Stimulated activated CD8-positive, alpha-beta memory T cell treated with anti-CD3 and anti-CD28 coated beads, Interleukin-15, amount 100 ng/mL, for 24 hours (primary cell): ENCODE measurements around the gene ADCYAP1R1.
"Not testable (repeated sequence)": the region's sequence is repeated elsewhere in the genome, so short reads cannot be mapped to it uniquely, and the experiment has no call there.

Source experiments
- DNase-seq: peaks from one replicate; pipeline ENCODE4 v3.0.0-alpha.2; 2020; ENCODE audit warnings: low read depth

The ADCYAP1R1 gene

DNA sequence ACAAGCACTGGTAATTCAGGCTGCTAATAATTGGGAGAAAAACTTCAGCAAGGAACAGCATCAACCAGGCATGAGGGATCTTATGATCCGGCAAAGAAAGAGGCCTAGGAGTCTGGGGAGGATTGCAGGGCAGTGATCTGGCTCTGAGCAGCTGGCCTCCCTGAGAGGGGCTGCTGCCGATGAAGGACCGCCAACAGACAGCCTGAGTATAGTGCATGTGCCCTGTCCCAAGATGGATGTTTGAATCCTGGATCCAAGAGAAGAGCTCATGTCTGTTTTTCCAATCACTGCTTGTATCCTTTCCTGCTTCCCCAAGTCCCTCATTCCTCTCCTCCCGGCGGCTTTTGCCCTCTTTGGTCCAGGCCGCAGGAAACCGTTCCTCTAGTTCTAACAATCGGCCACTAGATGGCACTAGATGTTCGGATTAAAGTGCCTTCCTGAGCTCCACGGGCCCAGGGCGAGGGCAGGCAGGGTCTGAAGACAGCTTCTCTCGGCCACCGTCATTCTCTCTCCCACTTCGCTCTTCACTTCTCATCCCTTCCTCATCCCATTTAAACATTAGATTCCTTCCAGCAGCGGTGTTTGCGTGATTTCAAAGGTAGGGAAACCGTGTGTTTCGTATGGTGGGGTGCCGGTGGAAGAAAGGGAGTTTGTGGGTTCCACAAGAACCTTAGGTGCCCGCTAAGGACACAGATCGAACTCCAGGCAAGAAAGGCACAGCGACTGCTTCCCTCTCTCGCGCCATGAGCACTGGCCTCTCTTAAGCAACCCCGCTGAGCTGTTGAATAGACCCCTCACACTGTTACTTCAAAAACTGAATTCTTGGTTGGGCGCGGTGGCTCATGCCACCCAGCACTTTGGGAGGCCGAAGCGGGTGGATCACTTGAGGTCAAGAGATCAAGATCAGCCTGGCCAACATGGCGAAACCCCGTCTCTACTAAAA, 82.4 kb downstream of the ADCYAP1R1 start:
- peak; percentile 8 for DNase-seq

DNA sequence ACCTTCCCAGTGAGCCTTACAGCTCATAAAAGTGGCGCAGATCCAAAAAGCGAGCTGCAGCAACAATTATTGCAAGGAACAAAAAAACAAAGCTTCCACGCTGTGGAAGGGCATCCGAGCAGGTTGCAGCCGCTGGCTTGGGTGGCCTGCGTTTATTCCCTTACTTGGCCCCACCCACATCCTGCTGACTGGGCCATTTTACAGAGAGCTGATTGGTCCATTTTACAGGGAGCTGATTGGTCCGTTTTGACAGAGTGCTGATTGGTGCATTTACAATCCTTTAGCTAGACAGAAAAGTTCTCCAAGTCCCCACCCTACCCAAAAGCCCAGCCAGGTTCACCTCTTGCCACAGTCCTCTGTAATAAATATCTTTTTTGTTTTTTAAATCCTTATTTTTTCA, 85.1 kb downstream of the ADCYAP1R1 start:
- DNase-seq = no peak

DNA sequence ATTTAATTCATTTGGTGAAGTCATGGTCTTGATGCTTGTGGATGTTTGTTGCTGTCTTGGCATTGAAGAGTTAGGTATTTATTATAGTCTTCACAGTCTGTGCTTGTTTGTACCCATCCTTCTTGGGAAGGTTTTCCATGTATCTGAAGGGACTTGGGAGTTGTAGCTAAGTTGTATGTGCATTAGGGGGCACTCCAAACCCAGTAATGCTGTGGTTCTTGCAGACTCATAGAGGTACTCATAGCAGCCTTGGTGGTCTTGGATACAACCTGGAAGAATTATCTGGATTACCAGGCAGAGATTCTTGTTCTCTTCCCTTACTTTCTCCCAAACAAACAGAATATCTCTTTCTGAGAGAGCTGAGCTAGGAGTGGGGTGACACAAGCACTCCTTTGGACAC, 93.2 kb downstream of the ADCYAP1R1 start:
- DNase-seq = no peak

- no peak for DNase-seq
Measured at GRCh38 chr7:31146030-31146429, 93.9 kb downstream of the ADCYAP1R1 start.

DNA sequence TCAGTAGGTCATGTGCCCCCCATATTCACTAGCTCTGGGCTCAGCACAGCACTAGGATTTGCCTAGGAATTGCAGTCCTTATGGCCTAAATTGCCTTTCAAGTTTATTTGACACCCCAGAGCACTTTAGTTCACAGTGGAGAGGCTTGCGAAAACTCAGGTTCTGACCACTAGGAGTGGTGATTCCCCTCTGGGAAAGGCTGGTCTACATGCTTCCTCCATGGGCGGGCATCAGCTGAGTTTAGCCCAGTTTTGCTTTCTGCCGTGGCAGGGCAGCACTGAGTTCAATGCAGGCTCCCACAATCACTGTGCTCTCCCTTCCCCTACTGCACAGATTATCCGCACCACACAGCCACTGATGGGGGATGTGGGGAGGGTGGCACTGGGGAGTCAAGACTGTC, 94.4 kb downstream of the ADCYAP1R1 start:
- no peak for DNase-seq

DNA sequence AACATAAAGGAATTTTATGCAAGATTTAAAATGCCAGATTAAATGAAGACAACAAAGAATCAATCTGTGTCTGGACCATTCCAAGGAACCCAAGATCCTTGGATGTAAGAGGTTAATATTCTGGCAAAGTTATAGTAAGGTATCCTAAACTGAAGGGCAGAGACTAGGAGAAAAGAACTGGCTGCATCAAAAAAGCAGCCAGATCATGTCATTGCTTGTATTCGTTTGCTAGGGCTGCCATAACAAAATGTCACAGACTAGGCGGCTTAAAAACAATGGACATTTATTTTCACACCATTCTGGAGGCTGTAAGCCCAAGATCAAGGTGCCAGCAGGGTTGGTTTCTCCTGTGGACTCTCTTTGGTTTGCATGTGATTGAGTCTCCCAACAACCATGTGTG, 99.7 kb downstream of the ADCYAP1R1 start:
- no peak for DNase-seq

- not testable (repeated sequence) for DNase-seq
Measured at GRCh38 chr7:31153318-31153717, 101.2 kb downstream of the ADCYAP1R1 start.

DNA sequence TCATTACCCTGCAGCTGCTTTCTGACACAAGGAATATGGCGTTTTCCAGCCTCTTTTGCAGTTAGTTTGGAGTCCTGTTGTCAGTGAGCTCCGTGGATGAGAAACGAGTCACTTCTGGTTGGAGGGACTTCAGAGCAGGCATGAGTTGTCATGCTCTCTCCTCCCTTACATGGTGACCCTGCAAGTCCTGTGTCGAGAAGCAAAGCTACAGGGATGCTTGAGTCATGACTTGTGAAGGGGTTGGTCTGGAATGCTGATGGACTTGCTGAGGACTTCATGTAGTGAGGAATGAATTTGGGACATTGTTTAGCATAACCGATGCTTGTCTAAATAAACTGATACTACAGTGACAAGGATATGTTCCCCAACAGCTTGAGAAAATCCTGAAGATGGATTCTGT, 108.8 kb downstream of the ADCYAP1R1 start:
- DNase-seq = no peak
